A549 (cell line): Measurements from ENCODE around the gene TSR3.

Experiments
- TF ChIP-seq, protein P1 (sequence below): fragments of 150-350 bp; IDR thresholded peaks from 2 replicates; pipeline ENCODE4 v1.6.1; 2014; ENCODE audit warnings: low read depth, mild to moderate bottlenecking, low read length
- TF ChIP-seq, protein P2 (sequence below): fragments of >200 bp; sonication (Bioruptor Twin); formaldehyde crosslinking; IDR thresholded peaks from 3 replicates; pipeline ENCODE4 v1.5.1; 2016

DNA sequence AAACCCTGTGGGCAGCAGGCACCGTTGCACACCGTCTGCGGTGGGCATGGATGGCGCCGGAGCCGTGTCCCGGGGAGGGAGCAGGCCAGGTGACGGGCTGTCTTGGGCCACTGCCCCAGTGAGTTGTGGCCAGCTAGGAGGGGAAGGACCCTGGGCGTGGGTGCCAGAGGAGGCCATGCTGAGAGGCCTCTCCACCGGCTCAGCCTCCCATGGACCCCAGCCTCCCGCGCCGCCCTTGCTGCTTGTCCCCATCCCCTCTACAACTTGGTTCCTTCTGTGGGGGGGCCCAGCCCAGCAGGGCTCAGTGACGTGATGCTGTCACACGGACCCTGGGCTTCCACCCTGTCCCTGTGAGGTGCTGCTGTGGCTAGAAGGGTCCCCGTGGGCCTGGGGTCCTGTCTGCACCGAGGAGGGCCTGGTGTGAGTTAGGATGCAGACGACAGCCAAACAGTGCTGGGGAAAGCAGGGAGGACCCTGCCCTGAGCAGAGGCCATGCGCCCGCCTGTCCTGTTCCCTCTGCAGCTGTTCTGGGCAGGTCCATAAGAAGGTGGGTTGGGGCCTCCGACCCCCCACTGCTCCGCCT is 30.9 kb downstream of the TSR3 start:
- TF ChIP-seq, protein P1, sequence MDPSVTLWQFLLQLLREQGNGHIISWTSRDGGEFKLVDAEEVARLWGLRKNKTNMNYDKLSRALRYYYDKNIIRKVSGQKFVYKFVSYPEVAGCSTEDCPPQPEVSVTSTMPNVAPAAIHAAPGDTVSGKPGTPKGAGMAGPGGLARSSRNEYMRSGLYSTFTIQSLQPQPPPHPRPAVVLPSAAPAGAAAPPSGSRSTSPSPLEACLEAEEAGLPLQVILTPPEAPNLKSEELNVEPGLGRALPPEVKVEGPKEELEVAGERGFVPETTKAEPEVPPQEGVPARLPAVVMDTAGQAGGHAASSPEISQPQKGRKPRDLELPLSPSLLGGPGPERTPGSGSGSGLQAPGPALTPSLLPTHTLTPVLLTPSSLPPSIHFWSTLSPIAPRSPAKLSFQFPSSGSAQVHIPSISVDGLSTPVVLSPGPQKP = no peak
- TF ChIP-seq, protein P2, sequence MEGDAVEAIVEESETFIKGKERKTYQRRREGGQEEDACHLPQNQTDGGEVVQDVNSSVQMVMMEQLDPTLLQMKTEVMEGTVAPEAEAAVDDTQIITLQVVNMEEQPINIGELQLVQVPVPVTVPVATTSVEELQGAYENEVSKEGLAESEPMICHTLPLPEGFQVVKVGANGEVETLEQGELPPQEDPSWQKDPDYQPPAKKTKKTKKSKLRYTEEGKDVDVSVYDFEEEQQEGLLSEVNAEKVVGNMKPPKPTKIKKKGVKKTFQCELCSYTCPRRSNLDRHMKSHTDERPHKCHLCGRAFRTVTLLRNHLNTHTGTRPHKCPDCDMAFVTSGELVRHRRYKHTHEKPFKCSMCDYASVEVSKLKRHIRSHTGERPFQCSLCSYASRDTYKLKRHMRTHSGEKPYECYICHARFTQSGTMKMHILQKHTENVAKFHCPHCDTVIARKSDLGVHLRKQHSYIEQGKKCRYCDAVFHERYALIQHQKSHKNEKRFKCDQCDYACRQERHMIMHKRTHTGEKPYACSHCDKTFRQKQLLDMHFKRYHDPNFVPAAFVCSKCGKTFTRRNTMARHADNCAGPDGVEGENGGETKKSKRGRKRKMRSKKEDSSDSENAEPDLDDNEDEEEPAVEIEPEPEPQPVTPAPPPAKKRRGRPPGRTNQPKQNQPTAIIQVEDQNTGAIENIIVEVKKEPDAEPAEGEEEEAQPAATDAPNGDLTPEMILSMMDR = no peak
